LNCAP (cell line): ENCODE data around the gene SWAP70.

ENCODE experiments used
- TF ChIP-seq, protein P1 (sequence below): fragments of 450-650 bp; IDR thresholded peaks from 2 replicates; pipeline ENCODE4 v1.5.1; 2017; ENCODE audit warnings: mild to moderate bottlenecking

The SWAP70 gene

DNA sequence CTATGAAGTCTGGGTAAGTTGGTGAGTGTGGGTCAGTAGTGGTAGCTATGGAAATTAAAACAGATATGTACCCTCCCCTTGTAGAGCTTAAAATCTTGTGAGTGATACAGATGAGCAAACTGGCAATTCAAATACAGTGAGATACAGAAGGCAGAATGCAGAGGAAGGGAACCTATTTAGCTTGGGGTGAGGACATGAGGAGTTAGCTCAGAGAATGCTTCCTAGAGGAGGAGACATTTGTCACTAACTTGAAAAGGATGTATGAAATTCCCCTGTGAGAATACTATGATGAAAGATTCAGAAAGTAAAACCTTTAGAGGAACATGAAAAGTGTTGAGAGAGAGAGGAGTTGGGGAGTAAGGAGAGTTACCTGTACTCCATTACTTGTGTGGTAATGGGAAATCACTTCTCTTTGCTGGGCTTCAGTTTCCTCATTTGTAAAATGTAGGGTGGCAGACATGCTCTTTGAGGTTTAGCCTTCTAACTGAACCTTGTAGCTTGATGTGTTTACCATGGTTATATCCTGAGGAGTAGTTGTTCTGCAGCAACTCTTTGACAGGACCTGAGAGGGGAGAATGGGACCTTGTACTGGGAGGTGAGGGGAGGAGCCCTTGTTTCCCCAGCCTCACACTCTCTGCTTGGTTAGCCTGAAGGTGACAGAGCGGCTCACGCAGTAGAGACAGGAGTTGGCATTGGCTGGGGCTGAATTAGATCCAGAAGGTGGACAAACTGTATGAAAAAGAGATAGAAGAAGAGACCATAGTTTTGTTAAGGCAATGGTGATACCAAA, 17.9 kb downstream of the SWAP70 start:
- TF ChIP-seq, protein P1, sequence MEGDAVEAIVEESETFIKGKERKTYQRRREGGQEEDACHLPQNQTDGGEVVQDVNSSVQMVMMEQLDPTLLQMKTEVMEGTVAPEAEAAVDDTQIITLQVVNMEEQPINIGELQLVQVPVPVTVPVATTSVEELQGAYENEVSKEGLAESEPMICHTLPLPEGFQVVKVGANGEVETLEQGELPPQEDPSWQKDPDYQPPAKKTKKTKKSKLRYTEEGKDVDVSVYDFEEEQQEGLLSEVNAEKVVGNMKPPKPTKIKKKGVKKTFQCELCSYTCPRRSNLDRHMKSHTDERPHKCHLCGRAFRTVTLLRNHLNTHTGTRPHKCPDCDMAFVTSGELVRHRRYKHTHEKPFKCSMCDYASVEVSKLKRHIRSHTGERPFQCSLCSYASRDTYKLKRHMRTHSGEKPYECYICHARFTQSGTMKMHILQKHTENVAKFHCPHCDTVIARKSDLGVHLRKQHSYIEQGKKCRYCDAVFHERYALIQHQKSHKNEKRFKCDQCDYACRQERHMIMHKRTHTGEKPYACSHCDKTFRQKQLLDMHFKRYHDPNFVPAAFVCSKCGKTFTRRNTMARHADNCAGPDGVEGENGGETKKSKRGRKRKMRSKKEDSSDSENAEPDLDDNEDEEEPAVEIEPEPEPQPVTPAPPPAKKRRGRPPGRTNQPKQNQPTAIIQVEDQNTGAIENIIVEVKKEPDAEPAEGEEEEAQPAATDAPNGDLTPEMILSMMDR, result no peak

DNA sequence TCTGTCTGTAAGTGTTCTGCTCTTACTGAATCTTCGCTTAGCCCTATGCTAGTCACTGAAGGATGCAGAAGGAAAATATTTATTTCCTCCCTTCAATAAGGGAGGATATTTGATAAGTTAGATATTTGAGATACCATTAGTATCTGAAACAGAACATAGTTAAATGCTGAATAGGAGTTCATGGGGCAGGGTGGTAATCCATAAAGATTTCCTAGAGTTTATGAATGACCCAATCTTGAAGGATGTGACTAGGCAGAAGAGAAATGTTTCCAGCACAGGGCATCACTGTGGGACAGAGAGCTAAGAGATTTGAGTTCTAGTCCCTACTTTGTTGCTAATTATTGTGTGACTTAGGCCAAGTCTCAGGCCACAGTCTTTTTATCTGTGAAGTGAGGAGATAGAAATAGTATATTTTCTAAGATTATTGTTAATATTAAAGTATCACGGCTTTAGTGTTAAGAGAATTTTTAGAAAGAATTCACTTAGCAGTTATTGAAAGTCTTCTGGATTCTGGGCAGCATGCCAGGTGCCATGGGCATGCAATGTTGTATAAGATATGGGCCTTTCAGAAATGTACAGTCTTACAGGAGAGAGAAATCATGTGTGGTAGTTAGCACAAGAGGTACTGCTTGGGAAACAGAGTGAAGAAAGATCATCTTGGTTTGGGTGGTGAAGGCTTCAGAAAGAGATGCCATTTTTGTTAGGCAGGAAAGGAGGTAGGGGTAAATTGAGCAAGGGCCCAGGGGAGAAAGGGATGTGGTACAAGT, 24.0 kb downstream of the SWAP70 start:
- TF ChIP-seq, protein P1, result no peak

DNA sequence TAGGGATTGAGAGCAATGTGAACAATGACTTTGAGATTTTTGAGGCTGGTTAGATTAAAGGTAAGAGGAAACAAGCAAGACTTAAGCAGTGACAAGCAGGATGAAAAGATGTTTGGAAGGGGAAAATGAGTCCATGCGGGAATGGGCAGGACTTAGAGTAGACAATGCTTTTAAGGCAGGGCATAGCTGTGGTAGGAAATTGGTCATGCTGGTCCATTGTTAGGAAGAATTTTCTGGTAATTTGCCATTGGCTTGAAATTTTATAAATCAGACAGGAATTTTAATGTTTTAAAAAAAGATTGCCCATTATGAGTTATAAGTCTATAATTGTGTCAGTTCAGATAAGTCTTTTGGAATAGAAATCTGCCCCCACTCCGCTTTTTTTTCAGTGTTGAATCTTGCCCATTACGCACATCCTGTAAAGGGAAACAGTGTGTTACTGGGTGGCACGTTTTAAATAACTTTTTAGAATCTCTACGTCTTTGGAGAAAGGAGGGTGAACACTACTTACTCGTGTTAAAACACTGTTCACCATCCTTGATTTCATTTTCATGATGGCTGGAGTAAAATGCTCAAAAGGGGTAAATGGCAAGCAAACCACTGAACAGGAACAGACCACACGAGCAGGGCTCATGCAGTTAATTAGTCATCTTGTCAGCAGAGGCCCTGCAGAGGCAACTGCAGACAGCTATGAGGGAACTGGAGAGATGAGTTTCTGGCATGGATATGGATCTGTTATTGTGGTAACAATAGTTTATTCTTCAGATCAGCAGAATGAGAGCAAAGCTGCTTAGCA, 25.0 kb downstream of the SWAP70 start:
- TF ChIP-seq, protein P1, result no peak

DNA sequence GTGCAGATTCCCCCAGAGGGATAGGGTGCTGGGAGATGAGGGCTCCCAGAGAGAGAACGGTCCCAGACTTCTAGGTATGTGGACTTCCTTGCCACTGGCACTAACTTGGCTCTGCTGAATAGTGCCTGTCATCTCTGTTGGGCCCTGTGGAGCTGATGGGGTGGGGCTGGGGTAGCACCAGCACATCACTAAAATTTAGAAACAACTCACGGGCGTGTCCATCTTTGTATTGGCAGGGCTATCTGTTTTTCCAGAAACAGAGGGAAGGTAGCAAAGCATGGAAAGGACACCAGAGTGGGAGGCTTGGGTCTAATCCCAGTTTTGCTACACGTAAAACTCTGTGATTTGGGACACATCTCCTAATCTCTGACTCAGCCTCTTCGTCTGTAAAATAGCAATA, 25.8 kb downstream of the SWAP70 start:
- TF ChIP-seq, protein P1, result no peak

DNA sequence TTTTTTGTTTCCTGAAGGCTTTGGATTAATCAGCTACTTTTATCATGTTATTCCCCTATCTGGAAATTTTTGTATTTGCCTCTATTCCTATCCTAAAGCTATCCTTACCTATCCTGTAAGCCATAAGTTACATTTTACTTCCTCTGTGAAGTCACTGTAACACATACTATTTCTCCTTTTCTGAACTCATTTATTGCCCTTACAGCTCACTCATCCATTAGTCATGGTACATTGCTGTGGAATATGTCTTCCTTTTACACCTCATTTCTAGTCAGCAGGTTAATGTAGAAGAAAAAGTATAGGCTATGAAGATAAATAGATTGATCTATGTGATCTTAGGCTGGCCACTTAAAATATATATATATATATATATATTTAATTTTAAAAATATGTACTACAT, 28.0 kb downstream of the SWAP70 start:
- TF ChIP-seq, protein P1, result no peak

DNA sequence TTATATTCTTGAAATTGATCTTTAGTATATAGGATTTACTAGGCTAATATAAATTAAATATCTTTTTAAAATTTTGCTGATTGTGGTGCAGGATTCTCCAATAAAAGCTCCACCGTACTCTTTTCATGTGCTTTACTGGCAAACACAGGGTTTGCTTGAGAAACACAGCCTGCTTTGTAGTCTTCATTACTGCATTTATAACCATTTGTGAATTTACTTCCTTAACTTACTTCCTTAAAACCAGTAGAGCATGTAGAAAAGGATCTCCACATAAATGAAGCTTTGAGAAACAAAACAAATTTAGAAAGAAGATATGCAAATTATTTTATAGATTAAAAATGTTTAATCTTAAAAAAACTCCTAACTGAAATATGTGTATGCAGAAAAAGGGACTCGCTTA, 28.8 kb downstream of the SWAP70 start:
- TF ChIP-seq, protein P1, result no peak

DNA sequence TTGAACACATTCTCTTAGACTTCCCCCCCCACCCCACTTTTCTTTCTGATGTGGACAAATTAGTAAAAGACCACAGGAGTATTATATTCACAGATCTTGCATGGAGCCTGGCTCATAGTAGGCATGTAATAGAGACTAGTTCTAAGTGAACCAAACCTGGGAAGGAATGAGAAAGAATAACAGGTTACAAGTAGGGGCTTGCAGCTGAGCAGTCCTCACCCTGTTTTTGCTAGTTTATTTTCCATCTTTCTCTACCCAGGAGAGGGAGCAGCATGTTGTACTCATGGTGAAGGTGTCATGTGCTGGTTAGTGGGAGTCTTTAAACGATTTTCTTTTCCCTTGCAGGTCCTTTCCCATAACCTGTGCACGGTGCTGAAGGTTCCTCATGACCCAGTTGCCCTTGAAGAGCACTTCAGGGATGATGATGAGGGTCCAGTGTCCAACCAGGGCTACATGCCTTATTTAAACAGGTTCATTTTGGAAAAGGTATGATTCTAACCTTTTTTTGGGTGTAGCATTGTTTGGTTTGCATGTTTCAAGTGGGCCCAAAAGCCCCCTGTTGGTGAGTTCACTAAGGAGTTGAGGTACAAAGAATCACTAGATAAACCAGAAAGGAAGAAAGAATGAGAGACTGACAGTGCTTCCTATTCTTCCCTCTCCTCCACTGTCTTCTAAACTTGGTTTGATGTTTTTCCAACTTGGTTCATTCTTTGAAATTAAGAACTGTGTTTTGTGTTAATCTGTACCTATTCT, 30.1 kb downstream of the SWAP70 start:
- TF ChIP-seq, protein P1, result no peak
